Measurements from ENCODE around the gene MOV10.
"Not testable (repeated sequence)": the region's sequence is repeated elsewhere in the genome, so short reads cannot be mapped to it uniquely, and the experiment has no call there.

MOV10 gene

GRCh38 chr1:112637254-112638109 lies 37.0 kb upstream of the MOV10 start (continued):
- TF ChIP-seq ZNF18 (tag by site-specific recombination; IDR thresholded peaks at IDR 0.05) = peak; percentile 77
- no peak for TF ChIP-seq ZNF24 (tag by site-specific recombination; IDR thresholded peaks at IDR 0.05)

- Histone ChIP-seq H3K4me1 (ENCODE audit: control insufficient read depth, insufficient read depth, low read length) (peaks cover 32% of the 10 kb centered on the region), H3K27ac (ENCODE audit: extremely low read depth, low read depth, low read length) (peak overlapping the region; percentile 38; the same call in 1 of the 2 replicates), H3K9me3 (ENCODE audit: control insufficient read depth, insufficient read depth, low read depth, low read length) (no peaks in the 10 kb centered on the region), H3K36me3 (ENCODE audit: control insufficient read depth in 2 of 2, insufficient read depth in 1 of 2, low read length in 2 of 2) (peaks cover 0 to 3% of the 10 kb centered on the region in 2 experiments; a peak in 1 of 3 replicates), H3K4me3 (ENCODE audit: low read depth, low read length) (no peak overlapping the region)
- TF ChIP-seq WT1 (tag by site-specific recombination; IDR thresholded peaks at IDR 0.05) (peak; percentile 13; the same call in 1 of the 2 replicates), ZNF274 (IDR thresholded peaks at IDR 0.05; ENCODE audit: low read length) (no peak), ZNF274 (tag by site-specific recombination; IDR thresholded peaks at IDR 0.05; ENCODE audit: borderline replicate concordance) (no peak), ZNF530 (tag by site-specific recombination; IDR thresholded peaks at IDR 0.05; ENCODE audit: low read depth) (no peak), ZNF560 (tag by site-specific recombination; IDR thresholded peaks at IDR 0.05; ENCODE audit: borderline replicate concordance) (no peak), ZNF311 (tag by site-specific recombination; IDR thresholded peaks at IDR 0.05; ENCODE audit: borderline replicate concordance) (no peak), YY2 (tag by site-specific recombination; IDR thresholded peaks at IDR 0.05) (no peak)
- ChIA-PET POLR2A (interaction anchor here (0.6 to 2.5 kb wide), 5 partner anchors 19 to 97 kb away, joined by 3 to 12 read pairs (median 4); partner anchors contain the start of genes CAPZA1, MOV10 and ST7L), CTCF (interaction anchor here (0.5 to 1.4 kb wide), 4 partner anchors 9 to 1582 kb away, joined by 3 to 7 read pairs (median 4); no protein-coding TSS in a partner anchor)
These were observed 36.4 kb upstream of the MOV10 start for GRCh38 chr1:112638110-112638428.

- H3K4me3 ChIP-seq (ENCODE audit: low read depth, low read length); H3K9me3 ChIP-seq (ENCODE audit: control insufficient read depth, insufficient read depth, low read depth, low read length); CTCF ChIA-PET; H3K27ac ChIP-seq (ENCODE audit: extremely low read depth, low read depth, low read length); POLR2A ChIA-PET: not testable (repeated sequence)
- H3K4me1 ChIP-seq (ENCODE audit: control insufficient read depth, insufficient read depth, low read length) = peaks cover 18% of the 10 kb centered on the region
- peaks cover 3 to 10% of the 10 kb centered on the region in 2 experiments; a peak in 2 of 3 replicates for H3K36me3 ChIP-seq (ENCODE audit: control insufficient read depth in 2 of 2, insufficient read depth in 1 of 2, low read length in 2 of 2)
These were observed 34.0 kb upstream of the MOV10 start for GRCh38 chr1:112640437-112640836.

- Histone ChIP-seq H3K9me3 (ENCODE audit: control insufficient read depth, insufficient read depth, low read depth, low read length) (no peaks in the 10 kb centered on the region), H3K27ac (ENCODE audit: extremely low read depth, low read depth, low read length) (no peak overlapping the region), H3K4me1 (ENCODE audit: control insufficient read depth, insufficient read depth, low read length) (peaks cover 5% of the 10 kb centered on the region), H3K4me3 (ENCODE audit: low read depth, low read length) (no peak overlapping the region), H3K36me3 (ENCODE audit: control insufficient read depth in 2 of 2, insufficient read depth in 1 of 2, low read length in 2 of 2) (peaks cover 3 to 20% of the 10 kb centered on the region in 2 experiments; a peak in 2 of 3 replicates)
- CTCF ChIA-PET = no interaction called here
- POLR2A ChIA-PET = no interaction called here
- TF ChIP-seq PRDM6 (tag by site-specific recombination; IDR thresholded peaks at IDR 0.05) (peak; percentile 46; the same call in 1 of the 2 replicates), ZNF692 (tag by site-specific recombination; IDR thresholded peaks at IDR 0.05) (no peak), ZNF549 (tag by site-specific recombination; IDR thresholded peaks at IDR 0.05) (peak; percentile 59; the same call in 1 of the 2 replicates), REST (tag by site-specific recombination; IDR thresholded peaks at IDR 0.05) (no peak), ZNF394 (tag by site-specific recombination; IDR thresholded peaks at IDR 0.05; ENCODE audit: borderline replicate concordance) (no peak)
These were observed 31.4 kb upstream of the MOV10 start for GRCh38 chr1:112643080-112643479.
